GM19035 (cell line): ENCODE results near the gene GRPEL2.

Experiments used
- ATAC-seq: cut with Tn5 transposase; IDR thresholded peaks from one replicate; pipeline ENCODE4 v1.9.1; 2021; ENCODE audit not compliant: unreplicated experiment

Gene GRPEL2

DNA sequence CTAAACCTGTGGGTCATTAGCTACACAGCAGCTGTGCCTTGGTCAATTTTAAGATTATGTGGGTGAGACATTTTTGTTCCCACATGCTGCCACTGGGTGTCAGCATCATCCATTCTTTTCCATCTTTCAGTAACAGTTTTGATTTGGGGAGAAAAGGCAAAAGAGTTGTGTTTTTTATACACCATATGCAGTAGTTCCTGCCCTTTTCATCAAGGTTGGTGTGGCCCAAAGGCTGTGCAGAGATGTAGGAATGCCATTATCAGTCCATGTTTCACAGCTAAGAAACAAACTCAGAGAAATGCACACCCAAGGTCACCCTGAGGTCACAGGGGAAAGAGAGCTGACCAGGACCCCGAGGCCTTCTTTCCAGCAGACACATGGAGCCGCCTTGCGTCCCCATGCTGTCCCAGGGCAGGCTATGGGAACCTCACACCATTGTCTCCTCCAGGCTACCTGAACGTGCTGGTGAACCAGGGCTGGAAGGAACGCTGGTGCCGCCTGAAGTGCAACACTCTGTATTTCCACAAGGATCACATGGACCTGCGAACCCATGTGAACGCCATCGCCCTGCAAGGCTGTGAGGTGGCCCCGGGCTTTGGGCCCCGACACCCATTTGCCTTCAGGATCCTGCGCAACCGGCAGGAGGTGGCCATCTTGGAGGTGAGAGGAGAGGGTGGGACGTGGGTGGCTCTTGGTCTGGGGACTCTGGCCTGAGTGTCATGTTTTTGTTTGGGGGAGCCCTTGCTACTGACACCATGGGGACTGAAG is 27.8 kb upstream of the GRPEL2 start:
- peak; percentile 55 for ATAC-seq

DNA sequence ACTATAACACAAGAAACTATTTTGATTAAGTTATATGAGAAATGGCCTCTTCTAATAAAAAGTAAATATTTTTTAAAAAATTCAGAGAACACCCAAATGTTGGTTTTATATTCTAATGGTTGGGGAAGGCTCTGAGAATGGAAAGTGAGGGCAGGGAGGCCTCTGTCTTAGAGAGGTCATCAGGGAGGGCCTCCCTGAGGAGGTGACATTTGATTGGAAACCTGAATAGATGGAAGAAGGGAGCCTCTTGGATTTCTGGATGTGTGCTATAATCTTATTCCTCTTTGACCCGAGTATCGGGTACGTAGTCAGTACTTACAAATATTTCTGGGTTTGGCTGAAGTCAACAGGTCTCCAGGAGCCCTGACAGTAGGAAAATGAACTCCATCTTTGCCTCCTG is 26.1 kb upstream of the GRPEL2 start:
- no peak for ATAC-seq

DNA sequence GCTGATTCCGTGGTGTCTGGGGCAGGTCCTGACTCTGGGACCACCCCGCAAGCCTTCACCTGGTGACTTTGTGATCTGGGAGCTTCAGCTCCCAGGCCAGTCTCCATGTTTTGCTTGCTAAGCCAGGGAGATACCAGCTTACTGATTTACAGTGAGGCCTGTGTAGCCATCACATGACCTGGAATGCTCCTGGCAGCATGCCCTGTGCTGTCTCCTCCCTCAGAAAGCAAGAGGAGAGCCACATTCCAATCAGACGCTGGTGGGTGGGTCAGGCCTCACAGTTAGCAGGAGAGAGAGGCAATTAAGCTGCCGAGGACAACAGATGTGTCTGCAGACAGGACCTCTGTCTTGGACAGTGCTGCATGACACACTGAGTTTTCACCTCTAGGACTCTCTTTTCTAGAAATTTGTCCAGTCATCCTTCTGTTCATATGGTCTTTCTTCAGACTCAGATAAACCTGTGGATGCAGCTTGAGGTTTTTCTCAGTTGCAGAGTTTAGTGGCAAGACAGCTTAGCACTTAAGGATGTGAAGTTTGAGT is 24.4 kb upstream of the GRPEL2 start:
- ATAC-seq: no peak

DNA sequence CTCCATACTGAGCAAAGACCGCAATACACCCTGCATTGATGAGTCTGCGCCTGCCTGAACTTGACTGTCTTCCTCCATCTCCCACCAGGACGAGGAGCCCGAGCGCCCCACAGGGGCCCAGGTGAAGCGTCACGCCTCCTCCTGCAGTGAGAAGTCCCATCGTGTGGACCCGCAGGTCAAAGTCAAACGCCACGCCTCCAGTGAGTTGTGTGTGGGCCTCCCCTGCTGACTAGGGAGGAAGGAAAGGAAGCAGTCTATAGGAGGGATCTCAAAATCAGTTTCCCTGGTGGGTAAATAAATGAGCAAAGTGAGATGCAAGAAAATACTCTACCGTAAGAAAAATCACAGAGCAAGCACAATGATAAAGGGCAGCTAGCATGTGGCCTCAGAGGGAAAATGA is 22.8 kb upstream of the GRPEL2 start:
- no peak for ATAC-seq

DNA sequence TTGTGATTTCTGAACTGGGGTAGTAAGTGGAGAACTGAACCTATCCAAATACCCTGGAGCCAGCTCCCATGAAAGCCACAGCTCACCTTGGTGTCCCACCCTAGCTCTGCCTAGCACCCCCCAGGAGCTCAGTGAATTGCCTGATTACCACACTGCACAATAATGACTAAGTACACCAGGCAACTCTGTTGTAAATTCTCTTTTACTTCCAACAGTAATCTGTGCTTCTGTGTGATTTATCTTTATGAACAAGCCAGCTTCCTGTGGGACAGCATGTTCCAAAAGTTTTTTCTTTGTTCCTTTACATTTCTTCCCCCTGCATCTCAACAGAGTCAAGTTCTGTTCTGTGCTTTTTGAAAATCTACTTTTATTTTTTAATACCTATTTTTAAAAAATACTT is 22.1 kb upstream of the GRPEL2 start:
- ATAC-seq: no peak

DNA sequence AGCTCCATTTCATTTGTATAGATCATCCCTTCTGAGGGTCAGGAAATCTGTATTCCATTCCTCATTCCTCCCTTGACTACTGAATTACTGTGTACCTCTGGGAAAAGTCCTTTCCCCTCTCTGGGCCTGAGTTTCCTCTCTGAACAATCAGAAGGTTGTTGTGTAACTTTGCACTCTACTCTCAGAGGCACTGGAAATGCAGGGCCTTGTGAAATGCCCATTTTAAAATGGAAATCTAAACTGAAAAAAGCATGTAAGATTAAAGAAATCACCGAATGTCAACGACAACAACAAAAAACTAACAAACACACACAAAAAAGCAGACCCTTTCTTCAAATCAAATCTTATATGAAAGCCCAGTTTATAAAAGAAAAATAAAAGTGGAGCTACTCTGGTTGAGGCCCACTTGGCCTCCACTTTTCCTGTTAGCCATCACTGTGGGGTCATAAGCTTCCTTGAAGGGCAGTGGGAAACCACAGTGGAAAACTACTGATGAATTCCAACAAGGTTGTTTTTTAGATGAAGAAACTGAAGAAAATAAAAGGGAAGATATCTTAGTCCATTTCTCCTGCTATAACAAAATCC is 21.6 kb upstream of the GRPEL2 start:
- no peak for ATAC-seq

DNA sequence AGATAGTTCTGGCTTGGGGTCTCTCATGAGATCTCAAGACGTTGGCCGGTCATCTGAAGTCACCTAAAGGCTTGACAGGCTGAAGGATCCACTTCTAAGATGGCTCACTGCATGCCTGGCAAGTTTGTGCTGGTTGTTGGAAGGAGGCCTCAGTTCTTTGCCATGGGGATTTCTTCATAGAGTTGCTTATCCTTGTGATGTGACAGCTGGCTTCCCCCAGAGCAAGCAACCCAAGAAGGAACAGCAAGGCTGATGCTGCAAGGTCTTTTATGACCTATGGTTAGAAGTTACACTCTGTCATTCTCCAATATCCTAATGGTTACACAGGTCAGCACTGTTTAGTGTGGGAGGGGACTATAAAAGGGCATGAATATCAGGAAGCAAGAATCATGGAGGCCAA is 20.7 kb upstream of the GRPEL2 start:
- no peak for ATAC-seq

DNA sequence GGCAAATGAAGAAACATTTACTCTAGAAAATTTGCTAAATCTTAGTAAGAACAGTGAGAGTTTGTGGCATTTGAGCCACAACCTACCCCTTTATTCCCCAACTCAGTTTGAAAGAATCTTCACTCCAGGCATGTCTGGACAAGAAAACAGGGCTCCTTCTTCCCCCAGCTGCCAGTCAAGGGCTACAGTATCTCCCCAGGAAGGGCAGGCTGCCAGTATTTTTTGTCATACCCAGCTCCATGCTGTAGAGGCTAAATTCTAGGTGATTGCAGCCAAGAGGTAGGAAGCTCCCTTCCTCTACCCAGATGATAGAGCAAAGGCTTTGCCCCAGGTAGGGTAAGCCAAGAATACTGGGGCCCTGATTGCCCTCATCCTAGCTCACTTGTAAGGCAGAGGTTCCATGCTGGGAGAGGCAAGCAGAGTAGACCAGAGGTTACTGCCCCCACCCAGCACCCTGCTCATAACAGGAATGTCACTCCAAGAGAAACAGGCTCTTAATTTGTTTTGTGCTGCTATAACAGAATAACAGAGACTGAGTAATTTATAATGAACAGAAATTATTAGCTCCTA is 20.0 kb upstream of the GRPEL2 start:
- no peak for ATAC-seq

DNA sequence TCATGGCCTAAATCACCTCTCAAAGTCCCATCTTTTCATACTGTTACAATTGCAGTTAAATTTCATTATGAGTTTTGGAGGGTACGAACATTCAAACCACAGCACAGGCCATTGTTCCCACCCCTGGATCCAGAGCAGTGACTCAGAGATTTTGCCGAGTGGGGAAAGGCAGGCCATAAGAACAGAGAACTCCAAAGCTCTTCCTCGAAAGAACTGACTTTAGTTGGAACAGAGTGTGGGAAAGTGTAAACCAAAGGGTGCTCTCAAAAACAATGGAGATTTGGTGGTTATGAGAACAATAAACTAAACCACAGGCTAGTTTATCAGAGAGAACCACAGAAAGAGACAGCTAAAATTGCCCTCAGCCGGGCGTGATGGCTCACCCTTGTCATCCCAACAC is 19.4 kb upstream of the GRPEL2 start:
- ATAC-seq: no peak

DNA sequence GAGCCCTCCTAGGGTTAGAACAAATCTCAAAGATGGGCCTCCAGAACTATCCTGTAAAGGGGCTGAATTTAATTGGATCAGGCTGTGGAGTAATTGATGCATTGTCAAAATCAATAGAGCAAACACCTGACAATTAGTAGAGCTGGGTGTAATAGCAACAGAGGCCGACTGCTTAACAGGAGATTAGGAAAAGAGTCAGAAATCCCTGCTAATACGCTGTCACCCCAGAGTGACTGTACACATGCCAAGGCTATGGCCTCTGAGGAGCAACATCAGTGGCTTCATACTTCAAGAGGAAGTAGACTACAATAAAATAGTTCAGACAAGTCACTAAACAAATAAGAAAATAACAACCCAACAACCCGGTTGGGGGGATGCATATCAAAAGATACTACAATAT is 18.7 kb upstream of the GRPEL2 start:
- no peak for ATAC-seq

DNA sequence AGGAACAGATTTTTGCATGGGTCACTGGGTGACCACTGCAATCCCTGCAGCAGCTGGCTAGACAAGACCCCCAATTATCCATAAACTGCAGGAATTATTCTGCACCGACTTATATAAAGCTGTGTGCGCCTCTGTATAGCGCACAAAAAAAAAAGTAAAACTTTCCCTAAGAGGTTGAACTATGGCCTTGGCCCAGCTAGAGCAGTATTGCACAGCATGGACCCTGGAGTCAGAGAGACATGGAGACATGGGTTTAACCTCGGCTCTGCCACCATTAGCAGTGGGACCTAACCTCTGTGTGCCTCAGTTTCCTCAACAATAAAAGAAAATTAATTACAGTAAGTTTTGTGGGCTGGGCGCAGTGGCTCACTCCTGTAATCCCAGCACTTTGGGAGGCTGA is 17.1 kb upstream of the GRPEL2 start:
- no peak for ATAC-seq

DNA sequence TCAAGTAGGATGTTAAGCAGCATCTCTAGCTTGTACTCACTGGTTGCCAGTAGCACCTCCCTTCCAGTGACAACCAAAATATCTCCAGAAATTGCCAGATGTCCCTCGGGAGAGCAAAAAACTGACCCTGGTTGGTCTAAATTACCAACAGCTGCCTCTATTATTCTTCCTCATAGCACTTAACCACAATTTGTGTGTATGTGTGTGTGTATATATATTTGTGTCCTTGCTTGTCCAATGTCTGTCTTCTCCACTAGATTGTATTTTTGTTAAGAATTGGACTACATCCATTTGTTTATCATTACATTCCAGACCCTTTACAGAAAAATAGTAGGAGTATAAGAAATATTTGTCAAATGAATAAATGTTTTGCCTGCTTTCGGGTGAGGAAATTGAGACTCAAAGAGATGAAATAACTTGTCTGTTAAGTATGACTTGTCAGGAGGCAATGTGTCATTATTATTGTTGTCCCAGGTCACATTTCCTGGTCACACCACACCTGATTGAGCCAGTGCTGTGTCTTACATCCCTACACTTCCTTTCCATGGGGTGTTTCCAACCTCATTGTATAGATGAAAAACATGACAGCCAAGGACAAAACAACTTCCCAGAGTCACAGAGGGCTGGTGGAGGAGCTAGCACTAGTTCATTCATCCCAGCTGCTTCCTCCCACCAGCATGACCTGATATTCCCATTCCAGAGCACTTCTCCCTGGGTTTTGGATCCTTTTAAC is 11.4 kb upstream of the GRPEL2 start:
- ATAC-seq: no peak

DNA sequence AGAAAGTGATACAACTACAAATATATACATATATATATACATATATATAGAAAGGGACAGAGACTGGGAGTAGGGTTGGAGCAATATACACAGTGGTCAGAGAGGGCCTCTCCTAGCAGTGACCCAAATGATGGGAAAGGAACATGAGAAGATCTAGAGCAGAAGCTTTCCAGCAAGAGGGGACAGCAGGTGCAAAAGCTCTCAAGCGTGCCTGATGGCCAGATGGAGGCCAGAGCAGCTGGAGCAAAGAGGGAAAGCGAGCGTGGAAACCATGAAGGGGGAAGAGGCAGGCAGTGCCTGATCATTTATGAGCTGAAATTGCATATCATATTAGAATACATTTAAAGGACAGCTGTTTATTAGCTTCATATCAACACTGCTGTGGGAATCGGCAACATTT is 7.6 kb upstream of the GRPEL2 start:
- no peak for ATAC-seq

DNA sequence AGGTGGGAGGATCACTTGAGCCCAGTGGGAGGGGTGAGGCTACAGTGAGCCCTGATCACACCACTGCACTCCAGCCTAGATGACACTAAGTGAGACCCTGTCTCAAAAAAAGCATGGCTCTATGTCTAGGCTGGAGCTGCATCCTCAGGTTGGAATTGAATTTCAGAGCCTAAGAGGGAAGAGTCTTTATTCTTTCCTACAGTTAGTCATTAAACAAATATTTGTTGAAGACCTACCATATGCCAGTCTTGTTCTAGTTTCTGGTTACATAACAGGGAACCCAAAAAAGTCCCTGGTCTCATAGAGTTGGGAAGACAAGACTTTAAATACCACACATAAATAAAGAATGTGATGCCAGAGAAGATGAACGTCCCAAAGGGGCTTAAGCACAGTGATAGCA is 6.9 kb upstream of the GRPEL2 start:
- ATAC-seq: no peak

DNA sequence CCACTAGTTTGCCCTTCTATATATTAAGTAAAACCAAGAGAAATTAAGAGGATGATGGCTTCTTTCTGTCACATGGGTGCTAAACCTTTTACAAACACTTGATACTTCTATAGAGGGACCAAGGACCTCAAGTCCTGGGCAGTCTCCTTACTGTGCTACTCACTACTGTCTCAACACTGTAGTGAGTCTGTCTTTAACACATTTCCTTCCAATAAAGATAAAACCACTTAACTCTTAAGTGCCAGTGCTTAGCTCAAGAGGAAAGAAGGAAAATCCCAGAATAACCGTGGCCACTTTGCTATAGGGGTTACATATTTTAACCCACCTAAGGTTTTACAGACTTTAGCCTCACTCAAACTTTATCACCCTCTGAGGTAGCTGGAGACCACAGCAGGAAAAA is 4.4 kb upstream of the GRPEL2 start:
- ATAC-seq: no peak

DNA sequence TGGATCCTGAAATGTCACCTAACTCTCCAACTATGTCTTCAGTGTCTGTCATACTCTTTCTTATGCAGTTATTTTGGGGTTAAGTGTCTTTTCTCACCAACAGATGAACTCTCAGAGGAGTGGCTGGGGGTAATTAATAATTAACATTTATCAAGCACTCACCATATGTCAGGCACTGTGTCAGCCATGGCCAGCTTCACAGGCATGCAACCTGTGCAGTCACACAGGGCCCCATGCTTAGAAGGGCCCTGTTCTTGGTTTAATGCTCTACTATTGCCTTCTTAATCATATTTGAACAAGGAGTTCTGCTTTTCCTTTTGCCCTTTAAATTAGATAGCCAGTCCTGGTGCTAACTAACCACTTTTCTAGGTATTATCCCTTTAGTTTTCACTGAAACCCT is 3.4 kb upstream of the GRPEL2 start:
- no peak for ATAC-seq

DNA sequence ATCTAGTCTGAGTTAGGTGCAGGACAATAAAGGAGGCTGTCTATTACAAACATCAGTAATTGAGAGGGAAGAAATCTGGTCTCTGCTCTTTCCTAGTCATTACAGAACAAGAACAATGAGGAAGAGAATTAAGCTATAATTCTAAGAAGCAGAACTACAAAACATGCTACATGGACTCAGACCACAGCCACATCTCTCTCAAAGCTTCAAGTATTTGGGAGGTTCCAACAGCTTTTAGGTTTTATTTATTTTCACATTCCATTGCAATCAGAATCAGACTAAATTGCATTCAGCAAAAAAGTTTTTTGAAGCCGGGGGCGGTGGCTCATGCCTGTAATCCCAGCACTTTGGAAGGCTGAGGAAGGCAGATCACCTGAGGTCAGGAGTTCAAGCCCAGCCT is 1.1 kb upstream of the GRPEL2 start:
- ATAC-seq: no peak

DNA sequence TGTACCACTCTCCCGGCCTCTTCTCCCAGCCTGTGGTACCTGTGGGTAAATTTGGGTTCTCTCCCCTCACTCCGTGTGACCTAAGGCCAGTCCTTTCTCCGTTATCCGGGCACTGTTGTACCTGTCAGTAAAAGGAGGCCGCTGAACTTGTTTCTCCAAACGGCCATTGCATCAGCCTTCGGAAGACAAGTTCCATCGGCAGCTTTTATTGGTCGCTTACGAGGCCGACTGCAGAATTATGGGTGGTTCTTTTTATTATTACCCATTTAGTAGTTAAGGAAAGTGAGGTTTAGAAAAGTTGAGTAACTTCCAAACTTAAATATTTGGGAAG is 558 bp downstream of the GRPEL2 start:
- ATAC-seq: peak; percentile 7

DNA sequence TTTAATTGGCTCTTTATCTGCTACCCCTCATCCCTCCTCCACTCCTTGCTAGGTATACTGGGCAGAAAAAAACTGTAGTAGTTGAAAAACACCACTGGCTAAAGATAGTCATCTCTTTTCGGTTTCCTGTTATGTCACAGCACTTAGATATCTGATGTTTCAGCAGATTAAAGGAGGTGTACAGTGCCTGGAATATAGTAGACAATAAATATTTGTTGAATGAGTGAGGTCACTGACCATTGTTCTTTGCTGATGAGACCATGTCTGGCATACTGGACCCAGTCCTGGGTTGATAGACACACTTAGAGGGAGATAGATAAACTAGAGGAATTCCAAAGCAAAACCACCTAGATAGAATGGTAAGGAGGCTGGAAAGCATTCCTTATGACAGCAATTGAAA is 3.2 kb downstream of the GRPEL2 start:
- no peak for ATAC-seq

DNA sequence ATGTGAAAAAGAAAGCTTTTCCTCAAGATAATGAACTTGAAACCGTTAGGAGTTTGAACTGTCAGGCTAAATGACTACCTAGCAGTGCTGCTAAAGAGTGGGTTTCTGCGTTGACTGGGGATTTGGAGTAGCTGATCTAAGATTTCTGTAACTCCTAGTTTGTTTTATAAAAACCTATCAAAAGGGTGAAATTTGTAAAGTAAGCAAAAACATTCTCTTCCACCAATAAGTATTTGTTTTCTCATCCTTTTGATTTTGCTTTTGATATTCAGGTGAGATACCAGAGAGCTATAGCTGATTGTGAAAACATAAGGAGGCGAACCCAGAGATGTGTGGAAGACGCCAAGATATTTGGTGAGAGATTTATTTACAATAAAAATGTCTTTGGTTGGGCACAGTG is 4.1 kb downstream of the GRPEL2 start:
- no peak for ATAC-seq

DNA sequence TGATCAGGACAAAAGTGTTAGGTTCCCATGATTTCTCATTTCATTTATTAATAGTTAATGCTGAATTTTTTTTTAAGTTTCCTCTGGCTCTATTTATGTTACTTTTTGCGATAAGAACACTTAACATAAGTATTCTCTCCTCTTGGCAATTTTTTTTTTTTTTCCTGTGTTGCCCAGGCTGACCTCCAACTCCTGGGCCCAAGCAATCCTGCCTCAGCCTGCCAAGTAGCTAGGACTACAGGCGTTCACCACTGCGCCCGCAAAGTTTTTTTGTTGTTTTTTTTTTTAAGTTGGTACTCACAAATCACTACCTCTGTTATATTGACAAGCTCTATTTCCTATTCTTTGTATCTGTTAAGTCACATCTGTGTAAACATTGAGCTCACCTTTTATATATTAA is 6.9 kb downstream of the GRPEL2 start:
- ATAC-seq: no peak

DNA sequence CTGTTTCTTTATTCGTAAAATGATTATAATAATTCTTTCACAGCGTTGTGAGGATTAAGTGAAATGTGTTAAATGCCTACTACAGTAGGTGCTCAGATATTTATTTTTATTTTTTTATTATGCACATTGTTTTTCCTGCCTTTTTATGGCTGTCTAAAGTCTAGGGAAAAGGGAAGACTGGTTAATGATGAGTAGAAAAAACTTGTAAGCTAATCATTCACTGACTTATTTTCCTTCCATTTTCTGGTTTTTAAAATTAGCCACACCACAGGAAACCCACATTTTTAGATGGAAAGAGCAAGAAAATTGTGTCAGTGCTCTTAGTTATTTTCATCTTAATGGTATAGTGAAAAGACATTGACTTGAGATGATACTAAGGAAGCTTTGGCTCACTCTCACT is 8.6 kb downstream of the GRPEL2 start:
- no peak for ATAC-seq
